Measurements from ENCODE around the gene SNTB2.

GRCh38 chr16:69141014-69141413, 46.0 kb upstream of the SNTB2 start:
- no peak for TF ChIP-seq POLR2A (IDR thresholded peaks at IDR 0.05)
- TF ChIP-seq CTCF (IDR thresholded peaks at IDR 0.05) = no peak
